ENCODE measurements around the gene MOSMO. TPM values are rescaled to one million over a fixed set of nuclear protein-coding genes. Genes with fewer than 3 reads are reported as not detected.

The MOSMO gene
- total and polyA plus RNA-seq, 12 donors = 11.7 to 49.0 (median 20.5) TPM

DNA sequence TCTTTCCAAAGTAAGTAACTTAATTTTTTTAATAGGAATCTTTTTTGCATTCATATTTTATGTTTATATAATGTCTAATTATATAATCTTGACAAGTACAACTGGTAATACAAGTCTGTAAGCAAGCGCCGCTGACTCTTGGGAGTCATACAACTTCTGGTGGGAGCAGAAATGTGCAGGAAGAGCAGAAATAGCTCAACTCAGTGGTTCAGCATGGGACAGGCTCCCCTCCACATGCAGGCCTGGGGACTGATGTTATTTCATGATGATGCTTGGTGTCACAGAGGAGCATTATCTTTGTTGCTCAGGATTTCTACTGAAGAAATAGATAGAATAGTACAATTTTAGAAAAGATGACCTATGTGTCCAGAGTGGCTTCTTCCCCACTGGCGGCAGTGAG is 44.0 kb upstream of the MOSMO start:
- TF ChIP-seq, protein P1, sequence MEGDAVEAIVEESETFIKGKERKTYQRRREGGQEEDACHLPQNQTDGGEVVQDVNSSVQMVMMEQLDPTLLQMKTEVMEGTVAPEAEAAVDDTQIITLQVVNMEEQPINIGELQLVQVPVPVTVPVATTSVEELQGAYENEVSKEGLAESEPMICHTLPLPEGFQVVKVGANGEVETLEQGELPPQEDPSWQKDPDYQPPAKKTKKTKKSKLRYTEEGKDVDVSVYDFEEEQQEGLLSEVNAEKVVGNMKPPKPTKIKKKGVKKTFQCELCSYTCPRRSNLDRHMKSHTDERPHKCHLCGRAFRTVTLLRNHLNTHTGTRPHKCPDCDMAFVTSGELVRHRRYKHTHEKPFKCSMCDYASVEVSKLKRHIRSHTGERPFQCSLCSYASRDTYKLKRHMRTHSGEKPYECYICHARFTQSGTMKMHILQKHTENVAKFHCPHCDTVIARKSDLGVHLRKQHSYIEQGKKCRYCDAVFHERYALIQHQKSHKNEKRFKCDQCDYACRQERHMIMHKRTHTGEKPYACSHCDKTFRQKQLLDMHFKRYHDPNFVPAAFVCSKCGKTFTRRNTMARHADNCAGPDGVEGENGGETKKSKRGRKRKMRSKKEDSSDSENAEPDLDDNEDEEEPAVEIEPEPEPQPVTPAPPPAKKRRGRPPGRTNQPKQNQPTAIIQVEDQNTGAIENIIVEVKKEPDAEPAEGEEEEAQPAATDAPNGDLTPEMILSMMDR (IDR thresholded peaks at IDR 0.05) = no peak
- no peak for TF ChIP-seq POLR2A (IDR thresholded peaks at IDR 0.05)
- Histone ChIP-seq H3K36me3 (replicated peaks in 1 of 2) (peaks cover 0 to 100% of the 10 kb centered on the region in 2 donors), H3K9me3 (replicated peaks in 1 of 3) (no peaks in the 10 kb centered on the region), H3K4me3 (no peak overlapping the region), H3K27ac (no peak overlapping the region), H3K27me3 (no peaks in the 10 kb centered on the region), H3K4me1 (replicated peaks in 1 of 2) (no peaks in the 10 kb centered on the region)
- DNase-seq = no peak
- intact Hi-C loops (cut with DNase I) = no loop called here
- 90 to 98% (median 94%) methylated on average over 3 of the region's 3 CpGs for WGBS, 4 donors

DNA sequence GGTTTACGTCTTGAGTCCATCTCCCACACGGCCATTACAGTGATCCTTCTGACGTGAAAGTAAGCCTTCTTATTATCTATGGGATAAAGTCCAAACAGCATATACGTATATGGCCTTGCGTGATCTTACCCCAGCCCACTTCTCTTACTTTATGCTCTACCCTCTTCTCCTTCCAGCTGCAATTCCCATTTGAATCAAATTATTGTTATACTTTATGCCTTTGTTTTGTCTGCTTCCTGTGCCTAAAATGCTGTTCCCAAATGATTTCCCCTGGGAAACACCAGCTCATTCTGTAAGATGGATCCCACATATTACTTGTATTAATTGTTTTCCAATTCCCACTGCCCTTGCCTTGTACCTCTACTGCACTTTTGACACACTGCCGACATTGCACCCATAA is 43.6 kb upstream of the MOSMO start:
- H3K36me3 ChIP-seq (replicated peaks in 1 of 2) = peaks cover 0 to 100% of the 10 kb centered on the region in 2 donors
- intact Hi-C loops (cut with DNase I) = no loop called here
- 90 to 92% (median 91%) methylated on average over 6 of the region's 6 CpGs for WGBS, 4 donors

DNA sequence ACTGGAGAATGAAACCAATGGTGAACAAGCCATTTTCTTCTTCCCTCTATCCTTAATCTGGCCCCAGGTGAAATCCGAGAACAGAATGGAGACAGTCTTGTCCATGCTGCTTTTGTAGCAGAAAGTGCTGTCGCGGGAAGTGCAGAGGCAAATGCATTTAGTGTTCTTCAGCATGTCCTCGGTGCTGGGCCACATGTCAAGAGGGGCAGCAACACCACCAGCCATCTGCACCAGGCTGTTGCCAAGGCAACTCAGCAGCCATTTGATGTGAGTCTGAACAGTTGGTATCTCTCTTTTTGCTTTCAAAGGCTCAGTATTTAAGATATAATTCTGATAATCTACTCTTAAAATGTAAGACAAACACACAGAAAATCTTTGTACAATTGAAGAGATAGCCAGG is 36.1 kb upstream of the MOSMO start:
- 82 to 95% (median 91%) methylated on average over 4 of the region's 4 CpGs for WGBS, 4 donors
- intact Hi-C loops (cut with DNase I) = no loop called here
- Histone ChIP-seq H3K4me3 (no peak overlapping the region), H3K4me1 (replicated peaks in 1 of 2) (no peaks in the 10 kb centered on the region), H3K36me3 (replicated peaks in 1 of 2) (peaks cover 0 to 98% of the 10 kb centered on the region in 2 donors), H3K9me3 (replicated peaks in 1 of 3) (no peaks in the 10 kb centered on the region), H3K27me3 (no peaks in the 10 kb centered on the region), H3K27ac (no peak overlapping the region)
- no peak for DNase-seq
- TF ChIP-seq, protein P1 (IDR thresholded peaks at IDR 0.05) = no peak
- no peak for TF ChIP-seq POLR2A (IDR thresholded peaks at IDR 0.05)

More for the DNA sequence above, 43.6 kb upstream of the MOSMO start:
- TF ChIP-seq, protein P1 (IDR thresholded peaks at IDR 0.05) = no peak
- TF ChIP-seq POLR2A (IDR thresholded peaks at IDR 0.05) = no peak
- no peak for DNase-seq
- Histone ChIP-seq H3K27ac (no peak overlapping the region), H3K9me3 (replicated peaks in 1 of 3) (no peaks in the 10 kb centered on the region), H3K4me1 (replicated peaks in 1 of 2) (no peaks in the 10 kb centered on the region), H3K27me3 (no peaks in the 10 kb centered on the region), H3K4me3 (no peak overlapping the region)

DNA sequence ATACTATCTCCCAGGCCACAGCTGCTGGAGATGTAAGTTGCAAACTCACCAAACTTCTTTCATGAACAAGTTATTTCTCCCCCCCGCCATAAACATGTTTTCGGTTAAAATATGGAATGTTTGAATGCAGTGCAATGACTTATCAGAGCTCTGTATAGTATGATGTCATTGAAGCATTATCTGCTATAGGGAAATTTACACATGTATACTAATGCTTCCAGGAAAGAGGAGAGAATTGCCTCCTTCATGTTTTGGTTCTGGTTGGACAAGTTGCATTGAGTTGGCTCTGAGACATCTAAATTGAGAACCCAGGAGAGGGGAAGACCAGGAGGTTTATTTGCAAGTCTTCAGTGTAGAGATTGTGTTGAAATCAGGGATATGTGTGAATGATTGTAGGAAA is 34.0 kb upstream of the MOSMO start:
- no peaks in the 10 kb centered on the region for H3K27me3 ChIP-seq
- TF ChIP-seq POLR2A (IDR thresholded peaks at IDR 0.05) = no peak
- TF ChIP-seq, protein P1 (IDR thresholded peaks at IDR 0.05) = no peak
- DNase-seq = no peak
- no peak overlapping the region for H3K4me3 ChIP-seq
- no peaks in the 10 kb centered on the region for H3K9me3 ChIP-seq (replicated peaks in 1 of 3)
- WGBS, 4 donors = 92 to 98% (median 94%) methylated on average over 2 of the region's 2 CpGs
- H3K4me1 ChIP-seq (replicated peaks in 1 of 2) = no peaks in the 10 kb centered on the region
- no peak overlapping the region for H3K27ac ChIP-seq
- H3K36me3 ChIP-seq (replicated peaks in 1 of 2) = peaks cover 0 to 98% of the 10 kb centered on the region in 2 donors
- intact Hi-C loops (cut with DNase I) = no loop called here

Data from adrenal gland (tissue), 12 donors.